ENCODE measurements around the gene ESD. TPM values are rescaled to one million over a fixed set of nuclear protein-coding genes. Genes with fewer than 3 reads are reported as not detected.

ESD gene
- total and polyA plus RNA-seq, 10 of the 15 experiments (the other 5 are each of a cell fraction or from before 2014, with no cell fraction given): 105 to 387 (median 195) TPM

- TF ChIP-seq SRF (IDR thresholded peaks at IDR 0.05; ENCODE audit: low read depth in 2 of 2, low read length in 2 of 2) (no peak), MYC (IDR thresholded peaks at IDR 0.05; ENCODE audit: insufficient read depth, insufficient read length, insufficient replicate concordance, low read length, severe bottlenecking) (no peak), SREBF2 (IDR thresholded peaks at IDR 0.05; ENCODE audit: low read length) (no peak), HCFC1 (IDR thresholded peaks at IDR 0.05; ENCODE audit: low read length) (no peak), CHD2 (IDR thresholded peaks at IDR 0.05; ENCODE audit: borderline replicate concordance, low read depth, low read length) (no peak), ZBTB11 (CRISPR knock-in tag; IDR thresholded peaks at IDR 0.05) (no peak), NR2F1 (conservative IDR thresholded peaks at IDR 0.05) (no peak), ZNF592 (IDR thresholded peaks at IDR 0.05) (no peak), RUNX3 (IDR thresholded peaks at IDR 0.05; ENCODE audit: low read length) (no peak), PAX5 (IDR thresholded peaks at IDR 0.05; ENCODE audit: borderline replicate concordance, low read depth, low read length) (no peak), E2F4 (IDR thresholded peaks at IDR 0.05; ENCODE audit: low read depth, low read length) (no peak), ZNF274 (IDR thresholded peaks at IDR 0.05; ENCODE audit: insufficient read depth, insufficient read length) (no peak)
Measured at GRCh38 chr13:46739447-46740098, 57.4 kb downstream of the ESD start (continued).
